Measurements from ENCODE around the gene TMEM255A.
"Not testable (repeated sequence)": the region's sequence is repeated elsewhere in the genome, so short reads cannot be mapped to it uniquely, and the experiment has no call there.

Gene TMEM255A

DNA sequence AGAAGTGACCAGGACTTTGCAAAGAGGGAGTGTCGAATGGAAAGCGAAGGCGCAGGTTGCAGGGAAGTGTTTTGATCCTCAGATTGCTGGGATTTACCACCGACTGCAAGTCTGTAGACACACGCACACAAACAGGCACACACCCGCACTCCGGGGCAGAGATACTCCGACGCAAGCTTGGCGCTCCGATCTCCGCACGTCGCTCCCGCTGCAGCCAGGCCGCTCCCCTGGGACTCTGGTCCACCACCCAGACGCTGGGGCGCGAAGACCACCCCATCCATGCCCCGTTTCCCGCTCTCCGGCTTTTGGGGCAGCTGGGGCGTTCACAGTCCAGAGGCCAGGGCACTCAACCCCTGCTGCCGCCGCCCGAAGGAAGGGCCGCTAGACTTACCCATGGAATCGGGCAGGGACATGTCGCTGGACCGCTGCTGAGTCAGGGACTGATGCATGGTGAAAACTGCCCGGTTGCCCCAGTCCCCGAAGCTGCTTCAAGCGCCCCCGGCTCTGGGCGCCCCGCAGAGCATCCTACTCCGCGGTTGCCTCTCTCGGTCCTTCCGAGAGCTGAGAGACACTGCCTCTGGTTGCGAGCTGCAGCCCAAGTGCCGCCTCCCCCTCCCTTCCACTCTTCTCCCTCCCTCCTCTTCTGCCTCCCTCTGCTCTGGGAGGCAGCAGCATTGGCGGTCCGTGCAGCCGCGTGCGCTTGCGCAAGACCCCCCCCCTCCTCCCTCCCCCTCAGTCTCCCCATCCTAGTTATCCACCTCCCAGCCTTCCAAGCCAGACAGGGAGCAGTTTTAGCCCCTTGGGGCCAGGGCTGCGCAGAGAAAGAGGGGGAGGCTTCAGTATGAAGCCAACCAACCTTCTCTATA lies at the start of gene TMEM255A:
Gene TMEM255A, minus strand, starts transcription at position 601 of the 866 bp plus-strand sequence. Its CDS starts 152 bp downstream, at position 449.
- DNase-seq, result no peak

DNA sequence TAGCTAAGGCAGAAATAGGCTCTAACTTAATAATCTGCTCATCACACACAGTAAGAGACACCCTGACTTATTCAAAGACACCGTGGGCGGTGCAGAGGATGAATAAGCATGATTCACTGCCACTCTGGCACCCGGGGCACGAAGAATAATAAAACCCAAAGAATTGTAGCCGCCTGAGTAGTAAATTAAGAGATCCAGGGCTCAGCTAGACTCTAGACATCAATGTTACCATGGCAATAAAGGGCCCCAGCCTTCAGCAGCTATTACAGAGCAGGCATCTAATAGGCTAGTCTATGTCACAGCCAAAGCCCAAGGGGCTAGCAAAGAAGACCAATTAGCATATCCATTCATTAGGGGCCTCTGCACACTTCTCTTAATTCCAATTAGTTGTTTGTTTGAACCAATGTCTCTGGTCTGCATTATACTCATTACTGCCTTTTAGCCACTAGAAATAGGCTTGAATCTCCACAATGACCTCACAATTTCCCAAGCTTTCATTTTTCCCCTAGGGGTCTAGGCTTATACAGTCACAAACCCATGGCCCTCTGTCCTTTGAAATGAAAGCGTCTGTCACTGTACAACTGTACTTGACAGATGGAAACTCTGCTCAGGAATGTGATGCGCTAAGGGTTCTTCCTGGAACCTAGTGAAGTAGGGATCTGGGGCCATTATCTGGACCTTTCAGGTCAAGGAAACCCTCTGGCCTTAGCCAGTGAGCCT lies 47.6 kb upstream of the TMEM255A start:
- DNase-seq, result no peak

DNA sequence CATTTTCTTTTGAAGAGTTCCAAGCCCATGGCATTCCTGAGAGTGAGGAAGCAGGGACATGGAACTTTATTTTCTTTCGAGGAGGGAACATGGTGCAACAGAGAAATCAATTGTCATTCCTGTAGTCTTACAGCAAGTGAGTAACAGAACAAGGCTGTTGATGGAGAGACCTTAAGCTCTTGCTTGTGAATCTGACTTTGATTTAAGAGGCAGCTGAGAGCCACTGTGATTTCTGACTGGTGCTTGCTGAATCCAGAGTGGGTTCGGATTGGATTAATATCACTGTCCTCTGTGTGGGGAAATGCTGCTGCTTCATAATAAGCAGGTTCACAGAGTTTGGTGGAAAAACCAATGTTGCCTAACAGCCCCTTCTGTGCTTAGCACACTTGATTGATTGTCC lies 45.9 kb upstream of the TMEM255A start:
- no peak for DNase-seq

DNA sequence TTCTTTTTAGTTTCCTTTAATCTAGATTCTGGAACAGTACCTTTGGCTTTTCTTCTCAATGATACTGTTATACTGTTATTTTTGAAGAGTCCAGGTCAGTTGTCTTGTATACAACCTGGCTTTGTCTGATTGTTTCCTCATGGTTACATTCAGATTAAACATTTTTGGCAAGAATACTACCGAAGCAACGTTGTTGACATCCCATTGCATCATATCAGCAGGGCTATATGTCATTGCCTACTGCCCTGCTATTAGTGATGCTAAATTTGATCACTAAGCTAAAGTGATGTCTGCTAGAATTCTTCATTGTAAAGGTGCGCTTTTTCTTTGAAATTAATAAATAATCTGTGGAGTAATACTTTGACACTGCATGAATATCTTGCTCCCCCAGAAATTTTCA lies 44.8 kb upstream of the TMEM255A start:
- DNase-seq, result peak; percentile 74

DNA sequence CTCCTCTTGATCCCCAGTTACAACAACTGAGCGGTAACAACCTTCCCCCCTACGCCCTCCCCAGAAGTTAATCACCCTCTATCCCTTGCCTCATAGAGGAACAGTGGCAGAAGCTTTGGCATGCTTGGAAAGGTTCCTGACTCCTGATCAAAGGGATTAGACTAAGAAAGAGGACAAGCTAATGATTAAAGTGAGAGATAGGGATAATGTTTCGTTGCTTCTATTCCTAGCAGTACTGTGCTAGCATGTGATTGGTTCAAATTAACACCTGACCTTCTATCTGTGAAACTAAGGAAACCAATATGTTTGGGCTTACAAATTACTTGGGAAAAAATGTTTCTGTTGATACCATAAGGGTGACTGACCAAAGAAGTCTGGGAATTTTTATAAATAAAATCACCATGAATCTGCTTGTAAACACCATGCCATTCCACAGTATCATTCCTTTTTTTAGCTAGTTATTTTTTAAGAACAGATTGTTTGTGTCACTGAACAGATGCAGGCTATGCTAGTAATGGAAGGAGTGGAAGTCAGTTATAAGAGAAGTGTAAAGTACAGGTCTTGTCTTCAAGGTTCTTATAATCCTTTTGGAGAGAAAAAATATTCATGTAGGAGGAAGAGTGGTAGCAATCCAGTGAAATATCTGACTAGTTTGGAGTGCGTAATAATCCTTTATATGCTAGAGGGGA lies 39.3 kb upstream of the TMEM255A start:
- DNase-seq, result no peak

DNA sequence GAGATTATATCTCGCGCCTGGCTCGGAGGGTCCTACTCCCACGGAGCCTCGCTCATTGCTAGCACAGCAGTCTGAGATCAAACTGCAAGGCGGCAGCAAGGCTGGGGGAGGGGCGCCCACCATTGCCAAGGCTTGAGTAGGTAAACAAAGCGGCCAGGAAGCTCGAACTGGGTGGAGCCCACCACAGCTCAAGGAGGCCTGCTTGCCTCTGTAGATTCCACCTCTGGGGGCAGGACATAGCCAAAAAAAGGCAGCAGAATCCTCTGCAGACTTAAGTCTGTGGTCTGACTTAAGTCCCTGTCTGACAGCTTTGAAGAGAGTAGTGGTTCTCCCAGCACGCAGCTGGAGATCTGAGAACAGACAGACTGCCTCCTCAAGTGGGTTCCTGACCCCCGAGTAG lies 33.3 kb upstream of the TMEM255A start:
- not testable (repeated sequence) for DNase-seq

DNA sequence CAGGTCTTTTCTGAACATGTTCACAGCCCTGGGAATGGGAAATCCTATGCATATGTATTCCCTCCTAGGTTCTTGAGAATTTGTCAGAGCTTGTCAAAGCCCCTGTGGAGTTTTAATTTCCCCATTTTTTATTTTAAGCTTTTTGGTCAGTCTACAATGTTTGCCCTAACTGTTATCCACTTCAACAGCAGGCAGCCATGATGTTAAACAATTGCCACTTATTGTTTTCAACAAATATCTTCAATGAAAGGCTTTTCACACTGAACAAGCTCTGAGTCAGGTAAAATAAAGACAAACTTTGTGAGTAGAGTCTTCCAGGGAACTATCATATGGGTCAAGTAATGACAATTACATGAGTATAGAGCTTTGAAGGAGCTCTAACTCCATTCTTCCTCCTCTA lies 25.6 kb upstream of the TMEM255A start:
- peak; percentile 9 for DNase-seq

DNA sequence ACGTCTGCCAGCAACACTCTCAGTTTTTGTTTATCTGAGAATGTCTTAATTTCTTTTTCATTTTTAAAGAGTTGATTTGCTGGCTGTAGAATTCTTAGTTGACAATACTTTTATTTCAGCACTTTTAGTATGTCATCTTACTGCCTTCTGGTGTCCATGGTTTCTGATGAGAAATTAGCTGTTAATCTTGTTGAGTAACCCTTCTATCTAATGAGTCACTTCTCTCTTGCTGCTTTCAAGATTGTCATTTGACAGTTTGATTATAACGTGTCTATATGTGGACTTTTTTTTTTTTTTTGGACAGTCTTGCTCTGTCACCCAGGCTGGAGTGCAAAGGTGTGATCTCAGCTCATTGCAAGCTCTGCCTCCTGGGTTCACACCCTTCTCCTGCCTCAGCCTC lies 24.0 kb upstream of the TMEM255A start:
- peak; percentile 68 for DNase-seq

DNA sequence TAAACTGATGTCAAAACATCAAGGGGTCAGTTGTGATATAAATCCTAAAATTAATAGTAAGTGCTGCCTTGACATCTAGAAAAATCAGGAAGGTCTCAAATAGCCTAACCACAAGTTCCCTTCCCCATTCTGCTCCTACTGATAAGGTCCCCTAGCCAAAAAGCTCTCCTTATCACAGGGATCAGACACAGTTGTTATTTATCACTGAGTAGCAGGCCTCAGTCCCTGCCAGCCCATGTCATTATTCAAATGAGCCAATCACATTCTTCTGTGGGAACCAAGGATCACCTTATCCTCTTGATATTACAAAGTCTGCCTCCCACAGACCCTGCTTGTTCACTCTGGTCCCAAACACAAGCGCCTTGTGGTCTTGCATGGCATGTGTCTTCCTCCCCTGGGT lies 23.3 kb upstream of the TMEM255A start:
- DNase-seq, result peak; percentile 94

DNA sequence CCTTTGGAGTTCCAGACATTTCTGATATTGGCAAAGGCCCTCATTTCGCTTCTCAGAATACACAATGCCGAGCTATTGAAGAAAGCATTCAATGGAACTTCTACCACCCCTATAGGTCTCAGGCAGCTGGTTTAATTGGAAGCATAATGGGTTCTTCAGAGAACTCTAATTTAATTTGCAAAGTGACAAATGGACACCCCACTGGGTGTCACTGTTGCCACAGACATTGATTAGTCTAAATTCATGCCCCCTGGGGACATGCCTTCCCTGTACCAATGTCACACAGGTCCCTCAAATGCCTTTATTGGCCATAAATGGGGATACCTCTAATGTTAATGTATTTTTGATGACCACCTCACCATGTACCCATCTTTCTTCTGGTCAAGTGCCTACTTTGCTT lies 22.9 kb upstream of the TMEM255A start:
- peak; percentile 56 for DNase-seq

DNA sequence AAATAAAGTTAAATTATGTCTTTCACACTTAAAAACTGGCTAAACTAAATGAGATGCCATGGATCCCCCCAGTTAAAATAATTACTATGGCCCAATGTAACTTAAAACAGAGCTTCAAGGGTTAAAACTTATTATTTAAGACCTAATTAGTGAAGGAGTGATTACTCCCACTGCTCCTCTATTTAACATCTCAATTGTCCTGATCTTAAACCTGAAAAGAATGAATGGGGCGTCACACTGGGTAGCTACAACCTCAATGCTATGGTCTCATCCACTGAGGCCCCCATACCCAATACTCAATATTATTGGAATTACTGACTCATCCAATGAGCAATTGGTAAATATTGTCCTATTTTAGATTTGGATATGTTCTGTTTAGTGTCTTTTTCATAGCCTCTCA lies 21.1 kb upstream of the TMEM255A start:
- DNase-seq, result no peak

DNA sequence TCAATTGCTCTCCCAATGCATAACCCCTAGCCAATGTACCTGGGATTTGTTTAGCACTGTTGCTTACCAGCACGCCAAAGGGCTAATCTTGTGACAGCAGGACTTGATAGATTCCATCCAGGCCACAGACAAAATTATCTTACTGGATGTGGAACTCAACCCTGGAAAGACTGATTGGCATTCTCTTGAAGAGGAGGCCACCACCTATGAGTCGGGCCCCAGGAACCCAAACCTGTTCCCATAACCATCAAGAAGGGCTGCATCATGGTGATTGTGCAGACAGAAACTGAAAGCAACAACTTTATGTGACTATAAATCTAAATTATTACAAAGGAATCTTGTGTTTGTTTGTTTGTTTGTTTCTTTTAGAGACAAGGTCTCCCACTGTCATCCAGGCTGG lies 19.9 kb upstream of the TMEM255A start:
- DNase-seq, result peak; percentile 27

DNA sequence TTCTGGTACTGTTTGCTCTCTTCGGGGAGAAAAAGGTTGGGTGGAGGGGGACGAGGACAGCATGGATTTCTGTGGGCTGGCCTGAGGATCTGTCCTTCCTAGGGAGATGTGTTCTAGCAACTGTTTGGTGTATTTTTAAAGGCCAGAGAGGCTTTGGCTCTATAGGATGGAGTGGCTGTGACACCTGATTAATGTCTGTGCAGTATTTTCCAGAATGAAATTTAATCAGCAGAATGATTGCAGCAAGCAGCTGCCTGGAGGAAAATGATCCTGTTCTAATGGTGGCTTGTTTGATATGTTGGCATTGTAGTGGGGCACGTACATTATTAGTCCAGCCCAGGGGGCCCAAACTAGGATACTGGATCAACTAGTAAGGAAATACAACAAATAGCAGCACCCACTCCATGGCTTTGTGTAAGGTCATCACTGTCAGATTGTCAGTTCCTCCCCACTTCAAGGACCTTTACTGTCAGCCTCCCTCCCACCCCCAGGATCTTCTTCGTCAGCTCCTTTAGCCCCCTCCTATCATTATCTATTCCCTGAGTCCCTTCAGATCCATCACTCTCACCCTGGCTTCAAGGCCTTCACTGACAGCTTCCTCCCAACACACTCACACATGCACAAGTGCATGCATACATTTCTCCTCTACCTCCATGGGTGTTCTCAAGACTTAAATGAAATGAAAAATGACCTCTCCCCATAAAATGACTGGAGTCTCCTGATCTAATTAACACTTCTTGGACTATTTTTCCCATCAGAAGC lies 10.4 kb upstream of the TMEM255A start:
- DNase-seq, result no peak

DNA sequence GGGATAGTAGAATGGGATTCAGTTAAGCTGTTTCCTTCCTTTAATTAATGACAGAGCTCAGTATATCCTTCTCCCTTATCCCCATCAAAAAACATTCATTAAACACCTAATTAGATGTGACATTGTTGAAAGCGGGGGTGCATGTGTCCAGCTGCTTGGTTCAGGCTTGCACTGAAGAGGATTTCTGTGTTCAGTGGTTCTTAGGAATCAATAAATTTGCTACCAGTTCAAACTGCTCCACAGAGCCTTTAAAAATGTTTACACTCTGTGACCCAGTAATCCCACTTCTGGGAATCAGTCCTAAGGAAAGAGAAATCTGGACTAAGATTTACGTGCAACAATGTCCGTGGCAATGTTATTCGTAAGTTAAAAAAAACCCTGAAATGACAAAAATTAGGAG lies 7.2 kb upstream of the TMEM255A start:
- DNase-seq, result no peak

DNA sequence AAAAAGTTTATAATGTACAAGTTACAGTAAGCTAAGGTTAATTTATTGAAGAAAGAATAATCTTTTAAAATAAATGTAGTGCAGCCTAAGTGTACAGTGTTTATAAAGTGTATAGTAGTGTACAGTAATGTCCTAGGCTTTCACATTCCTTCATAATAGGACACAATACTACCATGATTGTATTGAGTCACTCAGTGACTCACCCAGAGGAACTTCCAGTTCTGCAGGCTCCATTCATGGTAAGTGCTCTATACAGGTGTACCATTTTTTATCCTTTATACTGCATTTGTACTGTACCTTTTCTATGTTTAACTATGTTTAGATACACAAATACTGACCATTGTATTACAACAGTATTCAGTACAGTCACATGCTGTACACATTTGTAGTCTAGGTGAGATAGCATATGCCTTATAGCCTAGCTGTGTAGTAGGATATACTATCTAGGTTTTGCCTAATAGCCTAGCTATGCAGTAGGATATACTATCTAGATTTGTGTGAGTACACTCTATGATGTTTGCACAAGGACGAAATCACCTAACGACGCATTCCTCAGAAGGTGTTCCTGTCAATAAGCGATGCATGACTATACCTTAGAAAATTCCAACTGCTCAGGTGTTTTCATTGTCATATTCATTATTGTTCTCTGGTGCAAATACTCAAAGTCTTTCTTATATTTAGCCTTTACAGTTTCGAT lies 5.5 kb upstream of the TMEM255A start:
- no peak for DNase-seq

DNA sequence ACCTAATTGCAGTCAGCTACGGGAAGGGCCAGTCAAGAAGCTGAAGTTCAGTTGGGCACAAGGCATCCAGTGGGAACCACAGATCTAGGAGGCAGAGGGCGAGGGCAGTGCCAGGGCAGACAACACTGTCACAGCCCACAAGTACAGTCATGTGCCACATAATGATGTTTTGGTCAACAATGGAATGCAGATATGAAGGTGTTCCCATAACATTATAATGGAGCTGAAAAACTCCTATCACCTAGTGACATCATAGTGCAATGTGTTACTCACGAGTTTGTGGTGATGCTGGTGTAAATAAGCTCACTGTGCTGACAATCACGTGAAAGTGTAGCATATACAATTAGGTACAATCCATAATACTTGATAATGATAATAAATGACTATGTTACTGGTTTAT lies 4.5 kb upstream of the TMEM255A start:
- no peak for DNase-seq

DNA sequence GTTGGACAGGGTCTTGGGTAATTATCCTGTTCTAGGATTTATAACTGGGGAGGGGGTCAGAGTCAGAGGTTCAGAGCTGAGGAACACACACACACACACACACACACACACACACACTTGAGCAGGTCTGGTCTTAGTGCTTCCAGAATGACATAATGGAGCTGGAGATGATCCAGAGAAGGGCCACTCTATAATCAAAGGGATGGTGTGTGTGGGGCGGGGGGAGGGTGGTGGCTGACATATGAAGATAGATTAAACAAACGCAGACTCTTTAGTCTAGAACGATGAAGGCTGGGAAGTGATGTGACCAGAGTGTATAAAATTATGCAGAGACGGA lies 434 bp upstream of the TMEM255A start:
- no peak for DNase-seq

DNA sequence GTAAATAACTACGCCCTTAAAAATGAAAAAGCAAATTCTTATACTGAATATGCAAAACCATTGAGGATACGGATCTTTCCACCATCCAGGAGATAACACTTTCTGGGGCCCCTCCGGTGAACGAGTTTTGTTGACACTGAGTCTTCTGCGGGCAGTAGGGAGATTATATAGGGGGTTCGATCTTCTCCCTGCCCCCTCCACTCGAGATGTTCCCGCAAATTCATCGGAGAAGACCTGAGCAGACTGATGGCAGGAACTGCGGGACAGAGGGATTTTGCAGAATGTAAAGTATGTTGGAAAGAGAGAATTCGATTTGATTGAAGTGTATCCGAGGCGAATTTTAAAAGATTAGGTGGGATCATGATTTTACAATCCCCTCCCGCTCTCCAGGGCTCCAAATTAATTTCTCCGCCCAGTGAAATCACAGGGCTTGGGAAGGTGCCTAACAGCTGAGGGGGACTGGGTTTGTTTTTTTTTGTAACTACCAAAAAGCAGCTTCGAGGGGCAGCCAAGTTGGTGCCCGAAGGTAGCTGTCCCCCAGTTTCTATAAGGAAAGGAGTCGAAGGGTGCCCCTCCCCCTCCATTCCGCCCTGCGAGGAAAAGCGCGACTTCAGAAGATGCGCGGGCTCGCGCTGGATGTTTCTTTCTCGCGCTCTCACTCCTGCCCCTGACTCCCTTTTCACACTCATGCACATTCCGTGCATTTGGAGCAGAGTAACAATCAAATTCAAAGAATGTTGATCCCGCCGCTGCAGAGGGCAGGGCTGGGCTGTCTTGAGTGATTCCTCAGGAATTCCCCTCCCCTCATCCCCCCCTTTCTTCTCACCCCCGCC lies 1.2 kb downstream of the TMEM255A start:
- peak; percentile 14 for DNase-seq

DNA sequence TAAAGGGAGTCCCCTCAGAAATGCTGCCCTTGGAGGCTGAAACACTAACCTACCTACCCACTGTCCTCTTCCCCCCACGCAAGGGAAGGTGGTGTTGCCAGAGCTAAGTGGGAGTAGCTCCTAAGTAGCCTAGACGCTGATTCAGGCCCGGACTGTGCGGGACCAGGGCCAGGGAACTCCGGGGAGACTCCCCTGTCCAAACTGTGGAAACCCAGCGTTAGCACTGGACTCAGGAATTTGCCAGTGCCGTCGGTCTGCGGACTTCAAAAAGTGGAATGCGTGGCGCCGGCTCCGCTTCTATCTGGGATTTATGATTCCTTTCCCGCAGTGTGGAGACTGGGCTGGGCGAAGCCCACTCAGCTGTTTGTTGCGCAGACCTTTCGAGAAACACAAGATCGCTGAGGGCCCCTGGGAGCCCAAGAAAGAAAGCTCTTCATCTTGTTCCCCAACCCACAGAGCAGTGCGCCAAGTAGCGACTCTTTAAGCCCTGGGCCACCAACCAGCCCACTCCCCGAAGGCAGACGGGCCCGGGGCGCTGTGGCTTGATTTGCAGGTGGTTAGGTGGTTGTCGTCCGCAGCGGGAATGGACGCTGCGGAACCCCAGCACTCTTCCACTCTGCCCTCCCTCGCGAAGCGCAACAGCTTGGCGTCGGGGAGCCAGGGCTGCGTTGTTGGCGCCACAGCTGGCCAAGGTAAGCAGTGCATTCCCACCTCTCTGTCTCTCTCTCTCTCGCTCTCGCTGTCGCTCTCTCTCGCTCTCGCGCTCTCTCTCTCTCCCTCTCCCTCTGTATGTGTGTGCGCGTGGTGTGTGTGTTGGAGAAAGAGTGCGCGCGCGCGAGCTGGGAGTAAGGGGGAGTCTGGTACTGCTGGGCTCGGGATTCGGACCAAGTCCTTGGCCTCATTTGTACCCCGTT lies 2.0 kb downstream of the TMEM255A start:
- peak; percentile 89 for DNase-seq

DNA sequence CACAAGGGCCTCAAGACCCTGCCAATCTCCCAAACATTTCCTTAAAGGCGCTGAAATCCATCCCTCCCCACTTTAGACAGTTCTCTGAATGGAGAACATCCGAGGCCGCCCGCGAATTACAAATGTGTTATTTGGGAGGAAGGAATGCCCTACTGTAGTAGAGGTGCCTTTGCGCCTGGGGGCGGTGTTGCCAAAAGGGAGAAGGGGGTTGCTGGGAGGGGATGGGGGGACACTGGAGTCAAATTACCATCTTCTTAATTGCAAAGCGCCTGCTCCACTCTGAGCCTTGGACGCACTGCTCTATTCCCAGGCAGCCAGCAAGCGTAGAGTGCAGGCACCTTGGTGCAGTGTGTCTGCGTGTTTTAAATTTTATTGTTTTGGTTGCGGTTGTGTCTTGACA lies 2.7 kb downstream of the TMEM255A start:
- DNase-seq, result peak; percentile 41
